Fibroblast of lung (primary cell): ENCODE measurements around the gene TMA7B. TPM values are rescaled to one million over a fixed set of nuclear protein-coding genes. Genes with fewer than 3 reads are reported as not detected.

Experiments used
- DNase-seq, 2 donors: peaks; one replicate each; pipeline versions ENCODE4 v3.0.0 to v3.0.0-alpha.2; 2010; ENCODE audit warnings: low read depth in 2 of 2
- H2AFZ ChIP-seq: 2 replicates; pipeline ENCODE4 v1.5.1; 2012; ENCODE audit warnings: low read length, control low read depth, inconsistent platforms
- H3K27ac ChIP-seq: 2 replicates; pipeline ENCODE4 v1.5.1; 2011; ENCODE audit warnings: low read length, control low read depth; ENCODE audit not compliant: insufficient read depth
- H3K27me3 ChIP-seq: 2 replicates; pipeline ENCODE4 v1.5.1; 2011; ENCODE audit warnings: mild to moderate bottlenecking, low read length; ENCODE audit not compliant: control insufficient read depth, insufficient read depth
- H3K36me3 ChIP-seq: 2 replicates; pipeline ENCODE4 v1.5.1; 2011; ENCODE audit warnings: low read length; ENCODE audit not compliant: control insufficient read depth, insufficient read depth
- H3K4me1 ChIP-seq: 2 replicates; pipeline ENCODE4 v1.5.1; 2011; ENCODE audit warnings: low read length; ENCODE audit not compliant: control insufficient read depth, insufficient read depth; ENCODE audit errors: extremely low read depth
- H3K4me2 ChIP-seq: 2 replicates; pipeline ENCODE4 v1.5.1; 2011; ENCODE audit warnings: low read length, control low read depth; ENCODE audit not compliant: insufficient read depth; ENCODE audit errors: extremely low read depth
- H3K4me3 ChIP-seq, 4 experiments: fragments of 200-600 bp in 1 of 4; sonication (generic) in 1 of 4; replicated peaks in 1 of 4; 2 replicates each; pipeline ENCODE4 v1.5.1; 2011 to 2016; ENCODE audit warnings: low read length in 4 of 4, low read depth in 3 of 4, mild to moderate bottlenecking in 3 of 4, control low read depth in 2 of 4, inconsistent platforms in 1 of 4, mixed read lengths in 1 of 4; ENCODE audit not compliant: insufficient read depth in 1 of 4; ENCODE audit errors: control extremely low read depth in 1 of 4
- H3K79me2 ChIP-seq: 2 replicates; pipeline ENCODE4 v1.5.1; 2012; ENCODE audit warnings: mild to moderate bottlenecking, low read length, inconsistent platforms; ENCODE audit not compliant: control insufficient read depth, insufficient read depth
- H3K9ac ChIP-seq: 2 replicates; pipeline ENCODE4 v1.5.1; 2011; ENCODE audit warnings: mild to moderate bottlenecking, low read length, control low read depth; ENCODE audit not compliant: insufficient read depth
- H3K9me3 ChIP-seq: 2 replicates; pipeline ENCODE4 v1.5.1; 2012; ENCODE audit warnings: low read depth, low read length; ENCODE audit not compliant: control insufficient read depth, insufficient read depth
- H4K20me1 ChIP-seq: 2 replicates; pipeline ENCODE4 v1.5.1; 2011; ENCODE audit warnings: low read length; ENCODE audit not compliant: control insufficient read depth, insufficient read depth; ENCODE audit errors: extremely low read depth
- CTCF ChIP-seq, 2 donors: IDR thresholded peaks in 1 of 2; conservative IDR thresholded peaks in 1 of 2; 1 replicate in 1 of 2; 2 replicates in 1 of 2; pipeline ENCODE4 v1.5.1; 2011 to 2012; ENCODE audit warnings: low read length in 2 of 2, control low read depth in 1 of 2, inconsistent platforms in 1 of 2, low read depth in 1 of 2, mild to moderate bottlenecking in 1 of 2
- EZH2 ChIP-seq: IDR thresholded peaks from 2 replicates; pipeline ENCODE4 v1.5.1; 2012; ENCODE audit warnings: low read length, control low read depth, mild to moderate bottlenecking; ENCODE audit errors: missing control alignments
- polyA plus RNA-seq, 2 donors: library from polyadenylated mRNA; depleted of rRNA in 1 of 2; stranded (reverse) in 1 of 2; unstranded in 1 of 2; fragments of >200 nt; gene quantifications; 2 replicates each; pipeline ENCODE4 v1.2.1, GENCODE V29; 2011 to 2012; ENCODE audit warnings: missing spikeins in 1 of 2
- total RNA-seq: library from RNA; depleted of rRNA; stranded (reverse); fragments of >200 nt; gene quantifications from 2 replicates; pipeline ENCODE4 v1.2.1, GENCODE V29; 2014

The TMA7B gene
- total and polyA plus RNA-seq, 2 donors (not counting 1 experiment from before 2014, with no cell fraction given), result not detected

- H2AFZ ChIP-seq, result no peak overlapping the region
- no peaks in the 10 kb centered on the region for H3K9me3 ChIP-seq
- no peaks in the 10 kb centered on the region for H3K79me2 ChIP-seq
- no peak overlapping the region for H3K4me2 ChIP-seq
- H3K27ac ChIP-seq, result no peak overlapping the region
- no peak for TF ChIP-seq CTCF (conservative IDR thresholded peaks at IDR 0.05 in 1 of 2, IDR thresholded peaks at IDR 0.05 in 1 of 2; ENCODE audit: low read depth in 1 of 2, low read length in 2 of 2)
- TF ChIP-seq EZH2, result no peak
- no peak for DNase-seq
- peaks cover 6% of the 10 kb centered on the region for H3K27me3 ChIP-seq
- no peak overlapping the region for H3K4me3 ChIP-seq
- peaks cover 1% of the 10 kb centered on the region for H4K20me1 ChIP-seq
- H3K9ac ChIP-seq, result no peak overlapping the region
- H3K36me3 ChIP-seq, result no peaks in the 10 kb centered on the region
- H3K4me1 ChIP-seq, result no peaks in the 10 kb centered on the region
Observed at GRCh38 chr22:39937906-39938305, 22.3 kb upstream of the TMA7B start.

GRCh38 chr22:39938509-39939111 is 21.6 kb upstream of the TMA7B start:
- Histone ChIP-seq H3K4me2 (no peak overlapping the region), H3K36me3 (no peaks in the 10 kb centered on the region), H3K79me2 (no peaks in the 10 kb centered on the region), H3K9me3 (no peaks in the 10 kb centered on the region), H3K9ac (no peak overlapping the region), H3K4me3 (no peak overlapping the region), H3K4me1 (no peaks in the 10 kb centered on the region), H2AFZ (no peak overlapping the region), H4K20me1 (peaks cover 1% of the 10 kb centered on the region), H3K27ac (no peak overlapping the region), H3K27me3 (peaks cover 6% of the 10 kb centered on the region)
- no peak for TF ChIP-seq CTCF (conservative IDR thresholded peaks at IDR 0.05 in 1 of 2, IDR thresholded peaks at IDR 0.05 in 1 of 2; ENCODE audit: low read depth in 1 of 2, low read length in 2 of 2)
- no peak for DNase-seq

- no peaks in the 10 kb centered on the region for H3K9me3 ChIP-seq
- peaks cover 1% of the 10 kb centered on the region for H4K20me1 ChIP-seq
- no peak overlapping the region for H3K4me2 ChIP-seq
- no peak overlapping the region for H2AFZ ChIP-seq
- H3K79me2 ChIP-seq, result no peaks in the 10 kb centered on the region
- H3K9ac ChIP-seq, result no peak overlapping the region
- no peak overlapping the region for H3K4me3 ChIP-seq
- DNase-seq, result no peak
- TF ChIP-seq EZH2, result no peak
- no peak for TF ChIP-seq CTCF (conservative IDR thresholded peaks at IDR 0.05 in 1 of 2, IDR thresholded peaks at IDR 0.05 in 1 of 2; ENCODE audit: low read depth in 1 of 2, low read length in 2 of 2)
- H3K36me3 ChIP-seq, result no peaks in the 10 kb centered on the region
- H3K4me1 ChIP-seq, result no peaks in the 10 kb centered on the region
- no peak overlapping the region for H3K27ac ChIP-seq
- H3K27me3 ChIP-seq, result peaks cover 6% of the 10 kb centered on the region
Observed at GRCh38 chr22:39939830-39940229, 20.4 kb upstream of the TMA7B start.
